ENCODE data around the gene PIGL. TPM values are rescaled to one million over a fixed set of nuclear protein-coding genes. Genes with fewer than 3 reads are reported as not detected.

Gene PIGL
- total RNA-seq, 1 experiment from 2014 or later = 44.1 TPM

DNA sequence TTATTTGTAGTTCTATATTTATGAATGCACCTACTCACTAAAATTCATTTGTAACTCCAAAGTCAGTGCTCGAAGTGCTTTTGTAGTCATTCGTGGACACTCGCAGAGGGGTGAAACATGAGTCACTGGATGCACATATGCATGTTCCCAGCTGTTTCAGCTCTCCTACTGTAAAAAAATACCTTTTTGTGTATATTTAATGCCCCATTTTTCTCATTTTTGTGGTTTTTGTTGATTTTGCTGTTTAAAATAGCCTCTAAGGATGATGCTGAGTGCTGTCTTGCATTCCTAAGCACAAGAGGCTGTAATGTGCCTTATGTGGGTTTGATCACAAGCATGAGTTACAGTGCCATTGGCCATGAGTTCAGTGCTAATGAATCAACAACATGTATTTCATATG is 105.6 kb downstream of the PIGL start (continued):
- TF ChIP-seq IRF2 (CRISPR knock-in tag; IDR thresholded peaks at IDR 0.05; ENCODE audit: borderline replicate concordance, low read depth) = no peak
- no peak for TF ChIP-seq ZNF121 (CRISPR knock-in tag; IDR thresholded peaks at IDR 0.05)
- TF ChIP-seq TEAD4 (CRISPR knock-in tag; IDR thresholded peaks at IDR 0.05) = no peak
- TF ChIP-seq ZNF423 (CRISPR knock-in tag; IDR thresholded peaks at IDR 0.05) = no peak
- TF ChIP-seq ATF3 (CRISPR knock-in tag; conservative IDR thresholded peaks at IDR 0.05) = no peak
- TF ChIP-seq ZNF317 (CRISPR knock-in tag; IDR thresholded peaks at IDR 0.05; ENCODE audit: borderline replicate concordance, low read depth) = no peak
- no peak for TF ChIP-seq RORB (CRISPR knock-in tag; IDR thresholded peaks at IDR 0.05)
- no peak for TF ChIP-seq FOXP1 (CRISPR knock-in tag; IDR thresholded peaks at IDR 0.05; ENCODE audit: borderline replicate concordance)
- no peak for TF ChIP-seq FOXK1 (CRISPR knock-in tag; IDR thresholded peaks at IDR 0.05)

- Mint-ChIP-seq H3K27ac (no peak overlapping the region), H3K4me3 (no peak overlapping the region), H3K4me1 (peaks cover 2% of the 10 kb centered on the region; the same call in 1 of the 2 replicates), H3K36me3 (no peaks in the 10 kb centered on the region), H3K9me3 (no peaks in the 10 kb centered on the region), H3K27me3 (ENCODE audit: low read depth) (no peaks in the 10 kb centered on the region)
- ATAC-seq = no peak
- ChIA-PET POLR2A (no interaction called here), CTCF (interaction anchor here (0.6 to 2.7 kb wide), 4 partner anchors 27 to 84 kb away, joined by 3 to 15 read pairs (median 6); partner anchors contain the start of gene CENPV)
- no peak for DNase-seq (ENCODE audit: low spot score)
- TF ChIP-seq KAT7 (CRISPR knock-in tag; IDR thresholded peaks at IDR 0.05; ENCODE audit: borderline replicate concordance) (no peak), USF1 (CRISPR knock-in tag; IDR thresholded peaks at IDR 0.05) (no peak), FOXP1 (CRISPR knock-in tag; IDR thresholded peaks at IDR 0.05; ENCODE audit: borderline replicate concordance) (no peak), SP1 (CRISPR knock-in tag; conservative IDR thresholded peaks at IDR 0.05) (no peak), ZNF138 (CRISPR knock-in tag; conservative IDR thresholded peaks at IDR 0.05) (no peak), ESRRA (CRISPR knock-in tag; IDR thresholded peaks at IDR 0.05; ENCODE audit: borderline replicate concordance) (no peak), MAX (CRISPR knock-in tag; IDR thresholded peaks at IDR 0.05) (no peak), NFE2L1 (CRISPR knock-in tag; IDR thresholded peaks at IDR 0.05) (no peak)
- TF ChIP-seq, protein P1, sequence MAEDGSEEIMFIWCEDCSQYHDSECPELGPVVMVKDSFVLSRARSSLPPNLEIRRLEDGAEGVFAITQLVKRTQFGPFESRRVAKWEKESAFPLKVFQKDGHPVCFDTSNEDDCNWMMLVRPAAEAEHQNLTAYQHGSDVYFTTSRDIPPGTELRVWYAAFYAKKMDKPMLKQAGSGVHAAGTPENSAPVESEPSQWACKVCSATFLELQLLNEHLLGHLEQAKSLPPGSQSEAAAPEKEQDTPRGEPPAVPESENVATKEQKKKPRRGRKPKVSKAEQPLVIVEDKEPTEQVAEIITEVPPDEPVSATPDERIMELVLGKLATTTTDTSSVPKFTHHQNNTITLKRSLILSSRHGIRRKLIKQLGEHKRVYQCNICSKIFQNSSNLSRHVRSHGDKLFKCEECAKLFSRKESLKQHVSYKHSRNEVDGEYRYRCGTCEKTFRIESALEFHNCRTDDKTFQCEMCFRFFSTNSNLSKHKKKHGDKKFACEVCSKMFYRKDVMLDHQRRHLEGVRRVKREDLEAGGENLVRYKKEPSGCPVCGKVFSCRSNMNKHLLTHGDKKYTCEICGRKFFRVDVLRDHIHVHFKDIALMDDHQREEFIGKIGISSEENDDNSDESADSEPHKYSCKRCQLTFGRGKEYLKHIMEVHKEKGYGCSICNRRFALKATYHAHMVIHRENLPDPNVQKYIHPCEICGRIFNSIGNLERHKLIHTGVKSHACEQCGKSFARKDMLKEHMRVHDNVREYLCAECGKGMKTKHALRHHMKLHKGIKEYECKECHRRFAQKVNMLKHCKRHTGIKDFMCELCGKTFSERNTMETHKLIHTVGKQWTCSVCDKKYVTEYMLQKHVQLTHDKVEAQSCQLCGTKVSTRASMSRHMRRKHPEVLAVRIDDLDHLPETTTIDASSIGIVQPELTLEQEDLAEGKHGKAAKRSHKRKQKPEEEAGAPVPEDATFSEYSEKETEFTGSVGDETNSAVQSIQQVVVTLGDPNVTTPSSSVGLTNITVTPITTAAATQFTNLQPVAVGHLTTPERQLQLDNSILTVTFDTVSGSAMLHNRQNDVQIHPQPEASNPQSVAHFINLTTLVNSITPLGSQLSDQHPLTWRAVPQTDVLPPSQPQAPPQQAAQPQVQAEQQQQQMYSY (CRISPR knock-in tag; IDR thresholded peaks at IDR 0.05) = no peak
- TF ChIP-seq, protein P2, sequence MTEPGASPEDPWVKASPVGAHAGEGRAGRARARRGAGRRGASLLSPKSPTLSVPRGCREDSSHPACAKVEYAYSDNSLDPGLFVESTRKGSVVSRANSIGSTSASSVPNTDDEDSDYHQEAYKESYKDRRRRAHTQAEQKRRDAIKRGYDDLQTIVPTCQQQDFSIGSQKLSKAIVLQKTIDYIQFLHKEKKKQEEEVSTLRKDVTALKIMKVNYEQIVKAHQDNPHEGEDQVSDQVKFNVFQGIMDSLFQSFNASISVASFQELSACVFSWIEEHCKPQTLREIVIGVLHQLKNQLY (CRISPR knock-in tag; IDR thresholded peaks at IDR 0.05) = no peak
- TF ChIP-seq, protein P3, sequence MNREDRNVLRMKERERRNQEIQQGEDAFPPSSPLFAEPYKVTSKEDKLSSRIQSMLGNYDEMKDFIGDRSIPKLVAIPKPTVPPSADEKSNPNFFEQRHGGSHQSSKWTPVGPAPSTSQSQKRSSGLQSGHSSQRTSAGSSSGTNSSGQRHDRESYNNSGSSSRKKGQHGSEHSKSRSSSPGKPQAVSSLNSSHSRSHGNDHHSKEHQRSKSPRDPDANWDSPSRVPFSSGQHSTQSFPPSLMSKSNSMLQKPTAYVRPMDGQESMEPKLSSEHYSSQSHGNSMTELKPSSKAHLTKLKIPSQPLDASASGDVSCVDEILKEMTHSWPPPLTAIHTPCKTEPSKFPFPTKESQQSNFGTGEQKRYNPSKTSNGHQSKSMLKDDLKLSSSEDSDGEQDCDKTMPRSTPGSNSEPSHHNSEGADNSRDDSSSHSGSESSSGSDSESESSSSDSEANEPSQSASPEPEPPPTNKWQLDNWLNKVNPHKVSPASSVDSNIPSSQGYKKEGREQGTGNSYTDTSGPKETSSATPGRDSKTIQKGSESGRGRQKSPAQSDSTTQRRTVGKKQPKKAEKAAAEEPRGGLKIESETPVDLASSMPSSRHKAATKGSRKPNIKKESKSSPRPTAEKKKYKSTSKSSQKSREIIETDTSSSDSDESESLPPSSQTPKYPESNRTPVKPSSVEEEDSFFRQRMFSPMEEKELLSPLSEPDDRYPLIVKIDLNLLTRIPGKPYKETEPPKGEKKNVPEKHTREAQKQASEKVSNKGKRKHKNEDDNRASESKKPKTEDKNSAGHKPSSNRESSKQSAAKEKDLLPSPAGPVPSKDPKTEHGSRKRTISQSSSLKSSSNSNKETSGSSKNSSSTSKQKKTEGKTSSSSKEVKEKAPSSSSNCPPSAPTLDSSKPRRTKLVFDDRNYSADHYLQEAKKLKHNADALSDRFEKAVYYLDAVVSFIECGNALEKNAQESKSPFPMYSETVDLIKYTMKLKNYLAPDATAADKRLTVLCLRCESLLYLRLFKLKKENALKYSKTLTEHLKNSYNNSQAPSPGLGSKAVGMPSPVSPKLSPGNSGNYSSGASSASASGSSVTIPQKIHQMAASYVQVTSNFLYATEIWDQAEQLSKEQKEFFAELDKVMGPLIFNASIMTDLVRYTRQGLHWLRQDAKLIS (CRISPR knock-in tag; IDR thresholded peaks at IDR 0.05; ENCODE audit: borderline replicate concordance) = no peak
Measured at GRCh38 chr17:16325964-16326363, 109.0 kb downstream of the PIGL start.

Data from WTC11 (cell line).